ENCODE data around the gene ERBB4.
"Not testable (repeated sequence)": the region's sequence is repeated elsewhere in the genome, so short reads cannot be mapped to it uniquely, and the experiment has no call there.

The ERBB4 gene

GRCh38 chr2:212076456-212076855 is 462.1 kb downstream of the ERBB4 start:
- no peak for DNase-seq (ENCODE audit: low spot score)

- DNase-seq (ENCODE audit: low spot score), result no peak
Measured at GRCh38 chr2:212073360-212073759, 465.2 kb downstream of the ERBB4 start.

- DNase-seq (ENCODE audit: low spot score), result no peak
Measured at GRCh38 chr2:212066546-212066945, 472.1 kb downstream of the ERBB4 start.

GRCh38 chr2:212064318-212064717 is 474.3 kb downstream of the ERBB4 start:
- no peak for DNase-seq (ENCODE audit: low spot score)

GRCh38 chr2:212052412-212053159 is 486.0 kb downstream of the ERBB4 start:
- peak; percentile 53 for DNase-seq (ENCODE audit: low spot score)

- no peak for DNase-seq (ENCODE audit: low spot score)
Measured at GRCh38 chr2:212050871-212051270, 487.7 kb downstream of the ERBB4 start.

GRCh38 chr2:212042562-212042961 is 496.0 kb downstream of the ERBB4 start:
- no peak for DNase-seq (ENCODE audit: low spot score)

GRCh38 chr2:212037062-212037461 is 501.5 kb downstream of the ERBB4 start:
- DNase-seq (ENCODE audit: low spot score), result no peak

- no peak for DNase-seq (ENCODE audit: low spot score)
Measured at GRCh38 chr2:212034841-212035585, 503.6 kb downstream of the ERBB4 start.

- DNase-seq (ENCODE audit: low spot score), result no peak
Measured at GRCh38 chr2:212033888-212034287, 504.7 kb downstream of the ERBB4 start.

GRCh38 chr2:212032536-212033219 is 505.9 kb downstream of the ERBB4 start:
- no peak for DNase-seq (ENCODE audit: low spot score)

- no peak for DNase-seq (ENCODE audit: low spot score)
Measured at GRCh38 chr2:212032032-212032431, 506.6 kb downstream of the ERBB4 start.

- no peak for DNase-seq (ENCODE audit: low spot score)
Measured at GRCh38 chr2:212030709-212031108, 507.9 kb downstream of the ERBB4 start.

- DNase-seq (ENCODE audit: low spot score), result no peak
Measured at GRCh38 chr2:212028798-212029394, 509.7 kb downstream of the ERBB4 start.

- DNase-seq (ENCODE audit: low spot score), result no peak
Measured at GRCh38 chr2:212027681-212028628, 510.6 kb downstream of the ERBB4 start.

GRCh38 chr2:212024040-212024439 is 514.6 kb downstream of the ERBB4 start:
- DNase-seq (ENCODE audit: low spot score), result no peak

GRCh38 chr2:212022966-212023365 is 515.6 kb downstream of the ERBB4 start:
- DNase-seq (ENCODE audit: low spot score), result no peak

- no peak for DNase-seq (ENCODE audit: low spot score)
Measured at GRCh38 chr2:212021947-212022346, 516.7 kb downstream of the ERBB4 start.

- DNase-seq (ENCODE audit: low spot score), result no peak
Measured at GRCh38 chr2:212015588-212015987, 523.0 kb downstream of the ERBB4 start.

- no peak for DNase-seq (ENCODE audit: low spot score)
Measured at GRCh38 chr2:212013626-212014025, 525.0 kb downstream of the ERBB4 start.

- DNase-seq (ENCODE audit: low spot score), result not testable (repeated sequence)
Measured at GRCh38 chr2:212010305-212010704, 528.3 kb downstream of the ERBB4 start.
